BJ (cell line): ENCODE data around the gene TSPAN4. TPM values are rescaled to one million over a fixed set of nuclear protein-coding genes. Genes with fewer than 3 reads are reported as not detected.

Experiments used
- CTCF ChIA-PET: fragments of 350-600 bp; formaldehyde crosslinking; extraction: SDS; loops from one replicate; lab custom pipeline; 2021; ENCODE audit warnings: antibody characterized with exemption, inconsistent platforms; lab: Yijun Ruan, JAX
- POLR2A ChIA-PET: fragments of 300-600 bp; sonication (Branson Sonifier 250); formaldehyde crosslinking; extraction: SDS; loops from one replicate; lab custom pipeline; 2021; ENCODE audit warnings: antibody characterized with exemption; lab: Charles Lee
- DNase-seq: peaks from one replicate; pipeline ENCODE4 v3.0.0-alpha.2; 2011; ENCODE audit warnings: low read depth
- H3K27me3 ChIP-seq: 2 replicates; pipeline ENCODE4 v1.6.0; 2011; ENCODE audit warnings: low read length; ENCODE audit not compliant: control insufficient read depth, insufficient read depth
- H3K36me3 ChIP-seq: 2 replicates; pipeline ENCODE4 v1.5.1; 2011; ENCODE audit warnings: low read length; ENCODE audit not compliant: control insufficient read depth, insufficient read depth
- H3K4me3 ChIP-seq: 2 replicates; pipeline ENCODE4 v1.5.1; 2011; ENCODE audit warnings: low read depth, mild to moderate bottlenecking, control low read depth, low read length
- polyA plus RNA-seq: library from polyadenylated mRNA; depleted of rRNA; stranded (reverse); fragments of >200 nt; gene quantifications from 2 replicates; pipeline ENCODE4 v1.2.3, GENCODE V29; 2011; rRNA removed
- small RNA-seq: library from RNA; depleted of rRNA; stranded (forward); fragments of <200 nt; gene quantifications from one replicate; pipeline ENCODE3, GENCODE V24; 2012; ENCODE audit warnings: low replicate concordance, low read depth; ENCODE audit not compliant: insufficient read length
- TF ChIP-seq, protein P1 (sequence below): IDR thresholded peaks from 2 replicates; pipeline ENCODE4 v1.5.1; 2011; ENCODE audit warnings: low read depth, mild to moderate bottlenecking, control low read depth, inconsistent platforms, low read length, moderate library complexity; ENCODE audit not compliant: insufficient read depth

The TSPAN4 gene
- polyA plus RNA-seq, 1 experiment: 295 TPM

DNA sequence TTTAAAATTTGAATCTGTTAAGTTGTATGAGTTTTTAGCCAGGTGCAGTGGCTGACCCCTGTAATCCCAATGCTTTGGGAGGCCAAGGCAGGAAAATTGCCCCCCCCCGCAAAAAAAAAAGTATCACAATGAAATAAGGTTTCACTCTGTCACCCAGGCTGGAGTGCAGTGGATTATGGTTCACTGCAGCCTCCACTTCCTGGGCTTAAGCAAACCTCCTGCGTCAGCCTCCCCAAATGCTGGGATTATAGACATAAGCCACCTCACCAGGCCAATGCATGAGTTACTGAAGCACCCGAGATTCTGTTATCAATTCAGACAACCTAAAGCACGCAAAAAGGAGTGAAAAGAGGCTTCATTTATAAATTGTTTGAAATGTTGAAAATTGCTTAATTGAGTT lies 70.4 kb downstream of the TSPAN4 start:
- Histone ChIP-seq H3K36me3 (peaks cover 4% of the 10 kb centered on the region), H3K27me3 (no peaks in the 10 kb centered on the region), H3K4me3 (no peak overlapping the region)
- TF ChIP-seq, protein P1, sequence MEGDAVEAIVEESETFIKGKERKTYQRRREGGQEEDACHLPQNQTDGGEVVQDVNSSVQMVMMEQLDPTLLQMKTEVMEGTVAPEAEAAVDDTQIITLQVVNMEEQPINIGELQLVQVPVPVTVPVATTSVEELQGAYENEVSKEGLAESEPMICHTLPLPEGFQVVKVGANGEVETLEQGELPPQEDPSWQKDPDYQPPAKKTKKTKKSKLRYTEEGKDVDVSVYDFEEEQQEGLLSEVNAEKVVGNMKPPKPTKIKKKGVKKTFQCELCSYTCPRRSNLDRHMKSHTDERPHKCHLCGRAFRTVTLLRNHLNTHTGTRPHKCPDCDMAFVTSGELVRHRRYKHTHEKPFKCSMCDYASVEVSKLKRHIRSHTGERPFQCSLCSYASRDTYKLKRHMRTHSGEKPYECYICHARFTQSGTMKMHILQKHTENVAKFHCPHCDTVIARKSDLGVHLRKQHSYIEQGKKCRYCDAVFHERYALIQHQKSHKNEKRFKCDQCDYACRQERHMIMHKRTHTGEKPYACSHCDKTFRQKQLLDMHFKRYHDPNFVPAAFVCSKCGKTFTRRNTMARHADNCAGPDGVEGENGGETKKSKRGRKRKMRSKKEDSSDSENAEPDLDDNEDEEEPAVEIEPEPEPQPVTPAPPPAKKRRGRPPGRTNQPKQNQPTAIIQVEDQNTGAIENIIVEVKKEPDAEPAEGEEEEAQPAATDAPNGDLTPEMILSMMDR: no peak
- no peak for DNase-seq
- ChIA-PET POLR2A (no interaction called here), CTCF (interaction anchor here (0.7 kb wide), 1 partner anchor 12 kb away, joined by 3 read pairs; no protein-coding TSS in a partner anchor)

- CTCF ChIA-PET: no interaction called here
Measured at GRCh38 chr11:914204-914603, 71.6 kb downstream of the TSPAN4 start.

DNA sequence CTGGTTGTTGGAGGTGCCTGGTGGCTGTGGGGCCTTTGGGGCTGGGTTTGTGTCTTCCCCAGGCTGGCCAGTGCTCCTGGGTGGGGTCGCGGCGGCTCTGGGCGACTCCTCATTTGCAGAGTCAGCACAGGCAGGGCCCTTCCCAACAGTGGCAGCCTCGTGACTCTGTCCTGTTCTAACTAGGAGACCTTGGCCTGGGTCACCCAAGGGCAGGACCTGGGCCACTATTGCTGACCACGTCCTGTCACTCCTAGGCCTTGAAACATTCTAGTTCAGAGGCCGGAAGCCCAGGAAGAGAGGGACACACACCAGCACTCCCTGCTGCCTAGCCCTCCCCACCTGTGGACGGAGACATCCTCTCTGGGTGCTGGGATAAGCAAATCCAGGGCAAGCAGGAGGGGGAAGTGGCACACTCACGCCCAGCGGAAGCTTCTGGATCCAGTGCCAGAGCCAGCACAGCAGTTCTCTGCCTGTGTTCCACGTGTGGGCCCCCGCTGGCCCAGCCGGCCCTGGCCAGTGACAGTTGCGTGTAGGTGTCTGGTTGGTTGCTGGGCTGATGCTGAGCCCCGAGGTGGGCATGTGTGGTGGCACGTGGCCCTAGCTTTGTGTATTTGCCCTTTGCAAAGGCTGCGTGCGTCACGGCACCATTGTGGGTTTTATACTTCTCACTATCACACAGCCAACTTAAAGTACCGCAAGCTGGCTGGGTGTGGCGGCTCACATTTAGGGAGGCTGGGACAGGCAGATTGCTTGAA lies 72.3 kb downstream of the TSPAN4 start:
- ChIA-PET POLR2A (no interaction called here), CTCF (interaction anchor here (1.9 kb wide), 1 partner anchor 10 kb away, joined by 7 read pairs; no protein-coding TSS in a partner anchor)
- Histone ChIP-seq H3K4me3 (no peak overlapping the region), H3K27me3 (no peaks in the 10 kb centered on the region), H3K36me3 (no peaks in the 10 kb centered on the region)
- TF ChIP-seq, protein P1: no peak
- DNase-seq: no peak

More at GRCh38 chr11:914204-914603, 71.6 kb downstream of the TSPAN4 start:
- DNase-seq: no peak
- Histone ChIP-seq H3K36me3 (no peaks in the 10 kb centered on the region), H3K27me3 (no peaks in the 10 kb centered on the region), H3K4me3 (no peak overlapping the region)
- TF ChIP-seq, protein P1: no peak
- POLR2A ChIA-PET: no interaction called here

Small RNA genes lying within 50 kb of the gene (small RNA-seq; reads per million reads assigned to genes)
- not detected for gene SNORA52

Other genes starting within 250 kb of the TSPAN4 start
- 4.2 and 6.1 TPM in 2 replicates for gene IRF7, start 226.9 kb upstream of the TSPAN4 start, polyA plus RNA-seq
- gene CDHR5, start 217.9 kb upstream of the TSPAN4 start, polyA plus RNA-seq: not detected in 2 replicates
- gene SCT, start 215.7 kb upstream of the TSPAN4 start, polyA plus RNA-seq: not detected in 2 replicates
- gene DRD4, start 205.6 kb upstream of the TSPAN4 start, polyA plus RNA-seq: not detected in 2 replicates
- gene DEAF1, start 147.6 kb upstream of the TSPAN4 start, polyA plus RNA-seq: 18.5 and 27.7 TPM in 2 replicates
- 19.5 and 21.7 TPM in 2 replicates for gene TMEM80, start 147.0 kb upstream of the TSPAN4 start, polyA plus RNA-seq
- 27.6 and 44.4 TPM in 2 replicates for gene EPS8L2, start 136.6 kb upstream of the TSPAN4 start, polyA plus RNA-seq
- gene TALDO1, start 95.4 kb upstream of the TSPAN4 start, polyA plus RNA-seq: 209 and 278 TPM in 2 replicates
- 14.5 and 37.9 TPM in 2 replicates for gene GATD1, start 65.4 kb upstream of the TSPAN4 start, polyA plus RNA-seq
- 0.23 and 0.25 TPM in 2 replicates for gene CEND1, start 52.8 kb upstream of the TSPAN4 start, polyA plus RNA-seq
- 12.4 and 25.5 TPM in 2 replicates for gene SLC25A22, start 44.6 kb upstream of the TSPAN4 start, polyA plus RNA-seq
- gene PIDD1, start 37.6 kb upstream of the TSPAN4 start, polyA plus RNA-seq: 6.8 and 11.2 TPM in 2 replicates
- gene RPLP2, start 32.9 kb upstream of the TSPAN4 start, polyA plus RNA-seq: 1,103 and 1,199 TPM in 2 replicates
- gene PNPLA2, start 23.9 kb upstream of the TSPAN4 start, polyA plus RNA-seq: 32.0 and 53.1 TPM in 2 replicates
- gene CRACR2B, start 14.9 kb upstream of the TSPAN4 start, polyA plus RNA-seq: 0.16 and 0.18 TPM in 2 replicates
- 1,448 and 2,262 TPM in 2 replicates for gene CD151, start 9.9 kb upstream of the TSPAN4 start, polyA plus RNA-seq
- gene POLR2L, start 323 bp upstream of the TSPAN4 start, polyA plus RNA-seq: 308 and 734 TPM in 2 replicates
- 122 and 178 TPM in 2 replicates for gene CHID1, start 68.0 kb downstream of the TSPAN4 start, polyA plus RNA-seq
- 53.3 and 76.5 TPM in 2 replicates for gene AP2A2, start 83.0 kb downstream of the TSPAN4 start, polyA plus RNA-seq
- not detected in 2 replicates for gene MUC6, start 193.9 kb downstream of the TSPAN4 start, polyA plus RNA-seq
- gene MUC2, start 232.0 kb downstream of the TSPAN4 start, polyA plus RNA-seq: not detected in 2 replicates